Neuronal stem cell (in vitro differentiated cells): Measurements from ENCODE around the gene TUBB3. TPM values are rescaled to one million over a fixed set of nuclear protein-coding genes. Genes with fewer than 3 reads are reported as not detected.
"Not testable (repeated sequence)": the region's sequence is repeated elsewhere in the genome, so short reads cannot be mapped to it uniquely, and the experiment has no call there.

Experiments used
- DNase-seq: peaks from one replicate; pipeline ENCODE4 v3.0.0-alpha.2; 2013; ENCODE audit warnings: low spot score
- H2AFZ ChIP-seq: one replicate; pipeline ENCODE4 v1.6.1; 2013; ENCODE audit warnings: mild to moderate bottlenecking, low read length, inconsistent platforms
- H2AK5ac ChIP-seq: 2 replicates; pipeline ENCODE4 v1.6.1; 2013; ENCODE audit warnings: low read depth, mild to moderate bottlenecking, inconsistent platforms, low read length, moderate library complexity, mixed read lengths
- H2BK120ac ChIP-seq: 2 replicates; pipeline ENCODE4 v1.6.1; 2013; ENCODE audit warnings: low read depth, mild to moderate bottlenecking, inconsistent platforms, low read length, moderate library complexity, mixed read lengths
- H2BK12ac ChIP-seq: one replicate; pipeline ENCODE4 v1.6.1; 2013; ENCODE audit warnings: low read length, inconsistent platforms
- H2BK15ac ChIP-seq: 2 replicates; pipeline ENCODE4 v1.6.1; 2013; ENCODE audit warnings: mild to moderate bottlenecking, low read length, inconsistent platforms, mixed read lengths
- H2BK5ac ChIP-seq: one replicate; pipeline ENCODE4 v1.6.1; 2013; ENCODE audit warnings: inconsistent platforms, mild to moderate bottlenecking, low read length, moderate library complexity
- H3K14ac ChIP-seq: one replicate; pipeline ENCODE4 v1.6.1; 2013; ENCODE audit warnings: low read length, inconsistent platforms
- H3K18ac ChIP-seq: 2 replicates; pipeline ENCODE4 v1.6.1; 2013; ENCODE audit warnings: low read length, inconsistent platforms
- H3K23ac ChIP-seq: 2 replicates; pipeline ENCODE4 v1.6.1; 2013; ENCODE audit warnings: low read depth, mild to moderate bottlenecking, mixed read lengths, low read length, inconsistent platforms; ENCODE audit not compliant: poor library complexity
- H3K27ac ChIP-seq: replicated peaks from 3 replicates; pipeline ENCODE4 v1.5.1; 2013; ENCODE audit warnings: low read length, inconsistent platforms
- H3K27me3 ChIP-seq, 3 experiments: 2 replicates each; pipeline ENCODE4 v1.6.1; 2013; ENCODE audit warnings: low read length in 3 of 3, mild to moderate bottlenecking in 2 of 3, inconsistent platforms in 1 of 3, low read depth in 1 of 3, mixed read lengths in 1 of 3, moderate library complexity in 1 of 3; ENCODE audit not compliant: control insufficient read depth in 3 of 3, insufficient read depth in 3 of 3
- H3K36me3 ChIP-seq, 2 donors: replicated peaks in 1 of 2; 2 replicates each; pipeline ENCODE4 v1.6.1; 2013; ENCODE audit warnings: low read length in 2 of 2; ENCODE audit not compliant: control insufficient read depth in 2 of 2, insufficient read depth in 2 of 2
- H3K4ac ChIP-seq: 2 replicates; pipeline ENCODE4 v1.6.1; 2013; ENCODE audit warnings: inconsistent platforms, mild to moderate bottlenecking, low read length, moderate library complexity
- H3K4me1 ChIP-seq, 2 donors: 1 replicate in 1 of 2; 2 replicates in 1 of 2; pipeline ENCODE4 v1.6.1; 2013; ENCODE audit warnings: low read length in 2 of 2, low read depth in 1 of 2; ENCODE audit not compliant: control insufficient read depth in 2 of 2, insufficient read depth in 1 of 2
- H3K4me2 ChIP-seq: one replicate; pipeline ENCODE4 v1.6.1; 2013; ENCODE audit warnings: mild to moderate bottlenecking, low read length, inconsistent platforms; ENCODE audit not compliant: insufficient read depth, poor library complexity, severe bottlenecking
- H3K4me3 ChIP-seq, 2 donors: 2 replicates each; pipeline ENCODE4 v1.5.1; 2013; ENCODE audit warnings: low read length in 2 of 2, mild to moderate bottlenecking in 2 of 2, inconsistent platforms in 1 of 2, moderate library complexity in 1 of 2
- H3K79me1 ChIP-seq: one replicate; pipeline ENCODE4 v1.6.1; 2013; ENCODE audit warnings: low read depth, mild to moderate bottlenecking, inconsistent platforms, low read length, moderate library complexity
- H3K9ac ChIP-seq: one replicate; pipeline ENCODE4 v1.6.1; 2013; ENCODE audit warnings: mild to moderate bottlenecking, low read depth, low read length, inconsistent platforms; ENCODE audit not compliant: poor library complexity
- H3K9me3 ChIP-seq, 2 donors: replicated peaks in 1 of 2; 2 replicates each; pipeline versions ENCODE3 to v1.6.1; 2013; ENCODE audit warnings: low read length in 2 of 2, mild to moderate bottlenecking in 2 of 2, inconsistent platforms in 1 of 2, low read depth in 1 of 2, mixed read lengths in 1 of 2, moderate library complexity in 1 of 2; ENCODE audit not compliant: control insufficient read depth in 2 of 2, insufficient read depth in 1 of 2
- H4K8ac ChIP-seq: one replicate; pipeline ENCODE4 v1.6.1; 2013; ENCODE audit warnings: low read depth, mild to moderate bottlenecking, inconsistent platforms, low read length, moderate library complexity
- H4K91ac ChIP-seq: one replicate; pipeline ENCODE4 v1.6.1; 2013; ENCODE audit warnings: low read length, low read depth, mild to moderate bottlenecking, inconsistent platforms; ENCODE audit not compliant: poor library complexity
- WGBS, 2 donors: extraction: QIAGEN DNeasy Blood & Tissue Kit; methylation state at CpG; one replicate each; pipeline ENCODE4 v1.1.7; 2013; ENCODE audit warnings: missing lambda C conversion rate in 2 of 2, mixed read lengths in 1 of 2; ENCODE audit not compliant: insufficient read length in 2 of 2, insufficient replicate concordance in 1 of 2; ENCODE audit errors: extremely low coverage in 2 of 2; 5-methylcytosine and 5-hydroxymethylcytosine counted together
- polyA plus RNA-seq, 2 experiments: library from polyadenylated mRNA; stranded (reverse); fragments of 200-250 nt; gene quantifications; one replicate each; pipeline ENCODE4 v1.2.3, GENCODE V29; 2013

TUBB3 gene
- polyA plus RNA-seq (2013, experiment 1 of 2) = 121 TPM
- 119 TPM for polyA plus RNA-seq (2013, experiment 2 of 2)

DNA sequence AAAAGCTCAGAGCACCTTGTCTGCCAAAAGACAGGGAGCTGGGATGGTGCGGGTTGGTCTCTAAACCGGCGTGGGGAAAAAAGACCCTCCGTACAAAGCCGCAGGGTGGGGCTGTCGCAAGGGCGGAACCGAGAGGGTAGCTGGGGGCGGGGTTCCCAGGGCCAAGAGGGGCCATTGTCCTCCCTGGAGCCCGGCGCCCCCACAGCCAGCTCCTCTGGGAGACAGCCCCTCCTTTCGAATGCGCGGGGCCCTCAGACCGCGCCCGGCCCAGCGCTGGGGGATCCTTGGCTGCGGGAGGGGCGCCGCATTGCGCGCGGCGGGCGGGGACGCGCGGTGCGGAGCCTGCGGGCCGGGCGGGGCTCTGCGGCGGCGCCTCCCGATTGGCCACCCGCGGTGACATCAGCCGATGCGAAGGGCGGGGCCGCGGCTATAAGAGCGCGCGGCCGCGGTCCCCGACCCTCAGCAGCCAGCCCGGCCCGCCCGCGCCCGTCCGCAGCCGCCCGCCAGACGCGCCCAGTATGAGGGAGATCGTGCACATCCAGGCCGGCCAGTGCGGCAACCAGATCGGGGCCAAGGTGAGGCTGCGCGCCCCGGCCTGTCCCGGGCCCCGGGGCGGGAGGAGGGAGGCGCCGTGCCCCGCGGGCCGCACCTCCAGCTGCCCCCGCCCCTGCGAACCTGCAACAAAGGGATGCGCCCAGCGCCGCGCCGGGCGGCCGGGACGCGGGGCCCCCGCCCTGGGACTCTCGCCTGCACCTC, at the start of gene TUBB3:
Gene TUBB3 (plus strand): TSS at position 459 of the 756 bp plus-strand sequence. CDS start 60 bp downstream, at position 519.
- H3K23ac ChIP-seq = peak within 1 kb of the TSS; percentile 100
- H3K4me2 ChIP-seq = peak within 1 kb of the TSS; percentile 99
- H3K79me1 ChIP-seq = peaks cover 15% of the 10 kb centered on the region
- H3K14ac ChIP-seq = peak within 1 kb of the TSS; percentile 78
- no peaks in the 10 kb centered on the region for H3K27me3 ChIP-seq
- H4K8ac ChIP-seq = peak within 1 kb of the TSS; percentile 10
- peak within 1 kb of the TSS; percentile 91 for H3K9ac ChIP-seq
- peaks cover 0 to 2% of the 10 kb centered on the region in 2 donors for H3K9me3 ChIP-seq
- WGBS, 2 donors = no CpG with 5 or more reads among the region's 88 CpGs
- H4K91ac ChIP-seq = no peak within 1 kb of the TSS
- H3K27ac ChIP-seq = peak within 1 kb of the TSS; percentile 90
- peak within 1 kb of the TSS; percentile 100 for H2BK15ac ChIP-seq
- H2BK5ac ChIP-seq = peak within 1 kb of the TSS; percentile 72
- peak; percentile 89 for DNase-seq
- peaks cover 3 to 30% of the 10 kb centered on the region in 2 donors for H3K36me3 ChIP-seq
- peak within 1 kb of the TSS; percentile 52 for H2BK12ac ChIP-seq
- peak within 1 kb of the TSS; percentile 98 for H2BK120ac ChIP-seq
- peaks cover 19 to 25% of the 10 kb centered on the region in 2 donors for H3K4me1 ChIP-seq
- H2AFZ ChIP-seq = peak within 1 kb of the TSS; percentile 84
- H3K4me3 ChIP-seq = peak within 1 kb of the TSS; percentile 90 to 96
- H2AK5ac ChIP-seq = peak within 1 kb of the TSS; percentile 88
- H3K18ac ChIP-seq = peak within 1 kb of the TSS; percentile 99
- peak within 1 kb of the TSS; percentile 43 for H3K4ac ChIP-seq

DNA sequence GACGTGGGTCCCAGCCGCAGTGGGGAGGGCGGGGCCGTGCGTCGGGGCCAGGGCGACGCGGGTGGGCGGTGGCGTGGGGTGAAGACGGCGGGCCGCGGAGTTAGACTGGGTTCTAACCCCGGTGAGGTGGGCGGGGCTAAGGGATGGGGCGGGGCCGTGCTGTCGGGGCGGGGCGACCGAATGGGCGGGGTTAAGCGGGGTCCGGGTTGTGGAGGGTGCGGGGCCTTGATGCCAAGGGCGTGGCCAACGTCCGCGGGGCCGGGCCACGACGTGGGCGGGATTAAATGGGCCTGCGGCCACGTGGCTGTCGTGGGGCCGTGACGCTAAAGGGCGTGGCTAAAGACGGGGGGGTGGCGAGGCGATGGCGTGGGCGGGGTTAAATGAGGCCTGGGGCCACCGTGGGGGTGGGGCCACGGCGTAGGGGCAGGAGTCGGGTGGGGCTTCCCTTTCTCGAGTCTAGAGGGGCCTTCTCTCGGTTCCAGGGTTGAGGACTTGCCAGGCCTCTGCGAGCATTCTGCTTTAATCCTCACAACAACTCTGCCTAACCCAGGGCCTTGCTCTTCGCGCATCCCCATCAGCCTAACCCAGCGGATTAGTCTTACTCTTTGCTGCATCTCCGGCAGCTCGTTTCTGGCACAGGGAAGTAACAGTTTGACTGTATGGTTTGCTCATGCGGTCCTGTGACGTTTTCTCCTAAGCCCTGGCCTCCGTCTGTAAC, 49.0 kb upstream of the TUBB3 start:
- peak overlapping the region; percentile 76 for H3K18ac ChIP-seq
- peaks cover under 1% of the 10 kb centered on the region for H3K79me1 ChIP-seq
- H3K9me3 ChIP-seq = peaks cover 2 to 11% of the 10 kb centered on the region in 2 donors
- peak overlapping the region; percentile 69 for H3K4me2 ChIP-seq
- peak overlapping the region; percentile 86 to 95 for H3K4me3 ChIP-seq
- no peak overlapping the region for H2BK12ac ChIP-seq
- H3K27ac ChIP-seq = peak overlapping the region; percentile 99
- peak overlapping the region; percentile 84 for H2AK5ac ChIP-seq
- H3K36me3 ChIP-seq = peaks cover 11 to 45% of the 10 kb centered on the region in 2 donors
- no peak overlapping the region for H4K91ac ChIP-seq
- no peak overlapping the region for H2BK5ac ChIP-seq
- H3K23ac ChIP-seq = peak overlapping the region; percentile 99
- no peak overlapping the region for H3K4ac ChIP-seq
- peak overlapping the region; percentile 98 for H2AFZ ChIP-seq
- no peak overlapping the region for H3K14ac ChIP-seq
- no peaks in the 10 kb centered on the region for H3K27me3 ChIP-seq
- DNase-seq = peak; percentile 93
- peak overlapping the region; percentile 79 for H3K9ac ChIP-seq
- H2BK15ac ChIP-seq = no peak overlapping the region
- WGBS, 2 donors = no CpG with 5 or more reads among the region's 61 CpGs
- H4K8ac ChIP-seq = no peak overlapping the region
- no peak overlapping the region for H2BK120ac ChIP-seq
- H3K4me1 ChIP-seq = peaks cover 5 to 8% of the 10 kb centered on the region in 2 donors

DNA sequence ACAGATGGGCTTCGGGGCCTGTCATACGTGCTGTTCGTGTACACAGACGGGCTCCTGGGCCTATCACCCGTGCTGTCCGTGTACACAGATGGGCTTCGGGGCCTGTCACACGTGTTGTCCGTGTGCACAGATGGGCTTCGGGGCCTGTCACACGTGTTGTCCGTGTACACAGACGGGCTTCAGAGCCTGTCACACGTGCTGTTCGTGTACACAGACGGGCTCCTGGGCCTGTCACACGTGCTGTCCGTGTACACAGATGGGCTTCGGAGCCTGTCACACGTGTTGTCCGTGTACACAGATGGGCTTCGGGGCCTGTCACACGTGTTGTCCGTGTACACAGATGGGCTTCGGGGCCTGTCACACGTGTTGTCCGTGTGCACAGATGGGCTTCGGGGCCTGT, 44.0 kb upstream of the TUBB3 start:
- H2BK15ac ChIP-seq, H3K14ac ChIP-seq, H3K4me1 ChIP-seq, H3K79me1 ChIP-seq, H3K23ac ChIP-seq, H3K27me3 ChIP-seq, H2BK120ac ChIP-seq, DNase-seq, H3K27ac ChIP-seq, H2AK5ac ChIP-seq, H3K18ac ChIP-seq, H2BK12ac ChIP-seq, H3K4me2 ChIP-seq, H4K8ac ChIP-seq, H3K4me3 ChIP-seq, H2AFZ ChIP-seq, H3K4ac ChIP-seq, H3K9ac ChIP-seq, H2BK5ac ChIP-seq: not testable (repeated sequence)
- Histone ChIP-seq H4K91ac (peak overlapping the region; percentile 69), H3K36me3 (peaks cover 27 to 87% of the 10 kb centered on the region in 2 donors), H3K9me3 (peaks cover 2 to 11% of the 10 kb centered on the region in 2 donors)
- WGBS, 2 donors = no CpG with 5 or more reads among the region's 28 CpGs
